ENCODE measurements around the gene RGPD3. TPM values are rescaled to one million over a fixed set of nuclear protein-coding genes. Genes with fewer than 3 reads are reported as not detected.

RGPD3 gene
- total RNA-seq, 1 donor from 2014 or later = 1.2 TPM

DNA sequence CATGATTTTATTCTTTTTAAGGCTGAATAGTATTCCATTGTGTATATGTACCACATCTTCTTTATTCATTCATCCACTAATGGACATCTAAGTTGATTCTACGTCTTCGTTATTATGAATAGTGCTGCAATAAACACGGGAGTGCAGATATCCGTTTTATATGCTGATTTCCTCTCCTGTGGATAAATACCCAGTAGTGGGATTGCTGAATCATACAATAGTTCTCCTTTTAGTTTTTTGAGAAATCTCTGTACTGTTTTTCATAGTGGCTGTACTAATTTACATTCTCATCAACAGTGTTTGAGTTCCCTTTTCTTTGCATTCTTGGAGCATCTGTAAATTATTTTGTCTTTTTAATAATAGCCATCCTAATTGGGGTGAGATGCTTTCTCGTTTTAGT is 114.5 kb downstream of the RGPD3 start:
- FAIRE-seq = no peak
- no peak for DNase-seq (ENCODE audit: low spot score in 2 of 2)

DNA sequence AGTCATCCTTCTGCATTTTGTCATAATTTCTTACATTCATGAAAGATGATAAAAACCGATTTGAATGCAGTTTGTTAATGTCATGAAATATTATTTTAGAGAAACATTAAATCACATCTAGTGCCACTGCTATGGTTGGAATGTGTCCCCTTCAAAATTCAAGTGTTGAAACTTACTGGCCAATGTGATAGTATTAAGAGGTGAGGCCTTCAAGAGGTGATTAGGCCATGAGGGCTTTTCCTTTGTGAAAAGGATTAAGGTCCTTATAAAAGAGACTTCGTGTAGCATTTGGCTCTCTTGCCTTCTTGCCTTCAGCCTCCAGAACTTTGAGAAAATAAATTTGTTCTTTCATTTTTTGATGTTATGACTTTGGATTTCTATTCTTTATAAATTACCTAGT is 117.2 kb downstream of the RGPD3 start:
- DNase-seq (ENCODE audit: low spot score in 2 of 2) (no peak), FAIRE-seq (no peak)

GRCh38 chr2:106344302-106344701 is 123.9 kb downstream of the RGPD3 start:
- no peak for FAIRE-seq

GRCh38 chr2:106343274-106343673 is 124.9 kb downstream of the RGPD3 start:
- no peak for FAIRE-seq
- DNase-seq (ENCODE audit: low spot score in 2 of 2) = no peak

More at GRCh38 chr2:106344302-106344701, 123.9 kb downstream of the RGPD3 start:
- DNase-seq (ENCODE audit: low spot score in 2 of 2) = no peak

GRCh38 chr2:106342831-106343251 is 125.4 kb downstream of the RGPD3 start:
- no peak for DNase-seq (ENCODE audit: low spot score in 2 of 2)
- no peak for FAIRE-seq

DNA sequence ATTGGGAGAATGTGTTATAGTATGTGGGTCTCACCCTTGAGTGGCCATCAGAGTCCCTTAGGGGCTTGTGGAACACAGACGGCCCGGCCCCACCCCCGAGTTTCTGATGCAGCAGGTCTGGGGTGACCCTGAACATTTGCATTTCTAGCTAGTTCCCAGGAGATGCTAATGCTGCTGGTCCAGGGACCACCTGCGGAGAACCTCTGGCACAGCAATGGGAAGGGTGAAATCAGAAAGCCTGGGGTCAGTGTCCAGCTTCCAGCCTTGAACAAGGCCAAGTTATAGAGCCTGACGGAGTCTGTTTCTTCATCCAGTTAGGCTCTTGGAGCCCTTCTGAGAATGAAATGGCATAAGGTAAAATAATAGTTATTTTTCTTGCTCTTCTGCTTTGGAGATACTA is 126.5 kb downstream of the RGPD3 start:
- no peak for DNase-seq (ENCODE audit: low spot score in 2 of 2)

More for the DNA sequence above, 126.5 kb downstream of the RGPD3 start:
- FAIRE-seq = no peak

Other genes starting within 250 kb of the RGPD3 start
- gene CD8B2, start 19.0 kb upstream of the RGPD3 start, total RNA-seq = under 0.01 TPM